K562 (cell line): Measurements from ENCODE around the gene BDH2. TPM values are rescaled to one million over a fixed set of nuclear protein-coding genes. Genes with fewer than 3 reads are reported as not detected.

Experiments
- ATAC-seq: fragments of 200-7000 bp; cut with Tn5 transposase; 3 replicates; pipeline ENCODE4 v1.9.1; 2020; ENCODE audit warnings: moderate library complexity
- BruUV-seq: library from RNA; stranded (reverse); fragments of 400-500 nt; replicated peaks from 2 replicates; lab custom pipeline; 2021; lab: Mats Ljungman, UMichigan
- CTCF ChIA-PET: fragments of 300-600 bp; formaldehyde crosslinking; extraction: SDS; loops from one replicate; lab custom pipeline; 2021; ENCODE audit warnings: low intra/inter-chr PET ratio; lab: Yijun Ruan, JAX
- POLR2A ChIA-PET: fragments of 300-600, 350-650 bp; sonication (Branson Sonifier 250); formaldehyde crosslinking; extraction: SDS; loops from one replicate; lab custom pipeline; 2021; ENCODE audit warnings: antibody characterized with exemption, inconsistent platforms; lab: Yijun Ruan, JAX
- DNase-seq, 4 experiments: peaks; one replicate each; pipeline versions ENCODE4 v3.0.0 to v3.0.0-alpha.2; 2011 to 2018; ENCODE audit warnings: low spot score in 3 of 4, mixed read lengths in 3 of 4; ENCODE audit errors: extremely low read depth in 1 of 4
- FAIRE-seq: peaks from 2 replicates; lab custom pipeline; 2011; peaks lifted over from hg19 to GRCh38; lab: Jason Lieb, UNC
- H2AFZ ChIP-seq: 2 replicates; pipeline ENCODE4 v1.6.0; 2011; ENCODE audit warnings: low read depth, low read length, control low read depth, inconsistent platforms
- H3K27ac ChIP-seq: fragments of 200-600 bp; 3 replicates; pipeline ENCODE4 v1.8.0; 2011; ENCODE audit warnings: low read depth, mild to moderate bottlenecking, control low read depth, inconsistent platforms, low read length, moderate library complexity, mixed read lengths; ENCODE audit errors: extremely low read depth
- H3K27me3 ChIP-seq, 2 experiments: fragments of 300-600 bp in 1 of 2; 2 replicates in 1 of 2; 3 replicates in 1 of 2; pipeline versions ENCODE4 v1.6.0 to v1.8.0; 2011; ENCODE audit warnings: inconsistent platforms in 2 of 2, low read length in 2 of 2, mild to moderate bottlenecking in 1 of 2, mixed read lengths in 1 of 2, moderate library complexity in 1 of 2; ENCODE audit not compliant: control insufficient read depth in 2 of 2, insufficient read depth in 2 of 2
- H3K36me3 ChIP-seq: fragments of 300-600 bp; 3 replicates; pipeline ENCODE4 v1.8.0; 2011; ENCODE audit warnings: mild to moderate bottlenecking, low read length, inconsistent platforms; ENCODE audit not compliant: control insufficient read depth, insufficient read depth
- H3K4me1 ChIP-seq, 2 experiments: fragments of 200-600 bp in 1 of 2; replicated peaks in 1 of 2; 2 replicates in 1 of 2; 3 replicates in 1 of 2; pipeline versions ENCODE4 v1.5.1 to v1.8.0; 2011; ENCODE audit warnings: inconsistent platforms in 2 of 2, low read length in 2 of 2, mild to moderate bottlenecking in 1 of 2, mixed read lengths in 1 of 2, moderate library complexity in 1 of 2; ENCODE audit not compliant: control insufficient read depth in 2 of 2, insufficient read depth in 2 of 2
- H3K4me2 ChIP-seq: 2 replicates; pipeline ENCODE4 v1.6.1; 2011; ENCODE audit warnings: low read length, control low read depth, inconsistent platforms, mixed read lengths; ENCODE audit not compliant: insufficient read depth
- H3K4me3 ChIP-seq: fragments of 200-600 bp; sonication (generic), shearing (Covaris generic); 2 replicates; pipeline ENCODE4 v1.5.1; 2016; ENCODE audit warnings: control low read depth, inconsistent platforms
- H3K79me2 ChIP-seq: fragments of 200-600 bp; 3 replicates; pipeline ENCODE4 v1.8.0; 2011; ENCODE audit warnings: low read length, inconsistent platforms; ENCODE audit not compliant: control insufficient read depth, insufficient read depth
- H3K9ac ChIP-seq, 2 experiments: 2 replicates each; pipeline versions ENCODE4 v1.6.0 to v1.6.1; 2011; ENCODE audit warnings: low read depth in 2 of 2, low read length in 2 of 2, control low read depth in 1 of 2, inconsistent platforms in 1 of 2, mild to moderate bottlenecking in 1 of 2, mixed read lengths in 1 of 2; ENCODE audit not compliant: insufficient read depth in 1 of 2
- H3K9me1 ChIP-seq: one replicate; pipeline ENCODE4 v1.6.0; 2011; ENCODE audit warnings: inconsistent platforms, mild to moderate bottlenecking, low read length, moderate library complexity; ENCODE audit not compliant: control insufficient read depth, insufficient read depth
- H3K9me3 ChIP-seq: replicated peaks from 2 replicates; pipeline ENCODE4 v1.5.1; 2011; ENCODE audit warnings: low read depth, low read length, inconsistent platforms; ENCODE audit not compliant: control insufficient read depth, insufficient read depth
- H4K20me1 ChIP-seq: replicated peaks from 2 replicates; pipeline ENCODE4 v1.6.1; 2011; ENCODE audit warnings: low read length, inconsistent platforms, mixed read lengths; ENCODE audit not compliant: control insufficient read depth, insufficient read depth
- ARID4B ChIP-seq: sonication (generic); formaldehyde crosslinking; IDR thresholded peaks from 2 replicates; pipeline ENCODE4 v1.8.0; 2022; ENCODE audit warnings: mild to moderate bottlenecking, missing genetic modification reagents
- BRF2 ChIP-seq: IDR thresholded peaks from 3 replicates; pipeline ENCODE4 v1.6.1; 2011; ENCODE audit warnings: borderline replicate concordance, mild to moderate bottlenecking; ENCODE audit not compliant: insufficient read length, insufficient read depth
- CTCF ChIP-seq, 3 experiments: IDR thresholded peaks in 2 of 3; conservative IDR thresholded peaks in 1 of 3; 2 replicates each; pipeline ENCODE4 v1.5.1; 2011 to 2012; ENCODE audit warnings: low read length in 3 of 3, mild to moderate bottlenecking in 3 of 3, control low read depth in 2 of 3, improper control_type of control experiment in 1 of 3, inconsistent platforms in 1 of 3, low read depth in 1 of 3, mixed read lengths in 1 of 3, moderate library complexity in 1 of 3; ENCODE audit not compliant: insufficient read depth in 2 of 3
- DACH1 ChIP-seq: fragments of 450-650 bp; IDR thresholded peaks from 2 replicates; pipeline ENCODE4 v1.6.1; 2018; ENCODE audit not compliant: partially characterized antibody
- HNRNPLL ChIP-seq: fragments of 200-400 bp; formaldehyde crosslinking; IDR thresholded peaks from 2 replicates; pipeline ENCODE4 v1.6.1; 2017; ENCODE audit warnings: low read length, low read depth, mild to moderate bottlenecking; ENCODE audit not compliant: poor library complexity, severe bottlenecking
- MEIS2 ChIP-seq: fragments of 450-650 bp; IDR thresholded peaks from 2 replicates; pipeline ENCODE4 v1.6.1; 2014; ENCODE audit warnings: mild to moderate bottlenecking; ENCODE audit not compliant: partially characterized antibody
- RAD21 ChIP-seq, 2 experiments: fragments of 250-450 bp in 1 of 2; fragments of 450-650 bp in 1 of 2; sonication (Bioruptor Pico) in 1 of 2; formaldehyde crosslinking in 1 of 2; IDR thresholded peaks in 1 of 2; conservative IDR thresholded peaks in 1 of 2; 2 replicates each; pipeline versions ENCODE4 v1.4.0 to v1.8.0; 2020 to 2022; ENCODE audit warnings: mild to moderate bottlenecking in 2 of 2, moderate library complexity in 1 of 2
- RBBP5 ChIP-seq: fragments of 200-600 bp; sonication (generic); IDR thresholded peaks from 2 replicates; pipeline ENCODE4 v1.6.1; 2012; ENCODE audit warnings: borderline replicate concordance, mild to moderate bottlenecking, low read length, control low read depth, inconsistent platforms; ENCODE audit not compliant: insufficient read depth, poor library complexity, severe bottlenecking
- SMC3 ChIP-seq: conservative IDR thresholded peaks from 2 replicates; pipeline ENCODE4 v1.6.1; 2011; ENCODE audit warnings: low read depth, low read length, improper control_type of control experiment; ENCODE audit not compliant: insufficient read depth
- ZNF347 ChIP-seq: fragments of 450-650 bp; formaldehyde crosslinking; IDR thresholded peaks from 2 replicates; pipeline ENCODE4 v1.4.0; 2020; ENCODE audit warnings: low read depth, mild to moderate bottlenecking, moderate library complexity
- ZNF583 ChIP-seq: fragments of 250-450 bp; sonication (Bioruptor Pico); IDR thresholded peaks from 2 replicates; pipeline ENCODE4 v1.4.0; 2020
- ZNF77 ChIP-seq: fragments of 250-450 bp; sonication (Bioruptor Pico); IDR thresholded peaks from 2 replicates; pipeline ENCODE4 v1.5.0; 2020
- WGBS: fragments of 100-300 bp; shearing (Covaris generic); methylation state at CpG from one replicate; pipeline ENCODE4 v1.1.6; 2016; ENCODE audit warnings: low coverage, mixed read lengths; ENCODE audit not compliant: insufficient coverage; ENCODE audit errors: missing lambda C conversion rate; 5-methylcytosine and 5-hydroxymethylcytosine counted together
- in situ Hi-C: fragments of 300-500 bp; cut with MboI; formaldehyde crosslinking; loops from 4 replicates; pipeline ENCODE4 v1.15.0; 2018; ENCODE audit warnings: inconsistent platforms, mixed read lengths
- intact Hi-C: fragments of 100-400 bp; cut with micrococcal nuclease; formaldehyde crosslinking; loops from 2 replicates; pipeline ENCODE4 v1.14.2; 2022
- polyA plus RNA-seq, 8 experiments: library from polyadenylated mRNA; depleted of rRNA in 4 of 8; stranded (reverse) in 5 of 8; unstranded in 3 of 8; fragments of >200 nt; fragmentation: Nextera tagmentation in 2 of 8; fragmentation: Illumina TruSeq in 1 of 8; extraction: Ambion mirVana in 2 of 8; extraction: Trizol in 1 of 8; gene quantifications; 2 replicates each; pipeline versions ENCODE4 v1.2.1 to v1.2.3, GENCODE V29; 2011 to 2014; ENCODE audit warnings: inconsistent platforms in 1 of 8, missing spikeins in 1 of 8
- total RNA-seq, 7 experiments: library from RNA; depleted of rRNA in 6 of 7; stranded (reverse); fragments of >200 nt in 6 of 7; fragmentation: Illumina TruSeq in 2 of 7; extraction: Trizol in 2 of 7; gene quantifications; 2 replicates each; pipeline versions ENCODE4 v1.2.1 to v1.2.3, GENCODE V29; 2011 to 2021; ENCODE audit warnings: low replicate concordance in 1 of 7

Gene BDH2
- total and polyA plus RNA-seq, 9 of the 15 experiments (the other 6 are each of a cell fraction or from before 2014, with no cell fraction given): 4.9 to 17.9 (median 9.1) TPM

GRCh38 chr4:103092245-103092644 lies 7.4 kb downstream of the BDH2 start (continued):
- TF ChIP-seq ARID4B (no peak), ZNF583 (no peak), RBBP5 (no peak)

GRCh38 chr4:103091601-103092223 lies 7.9 kb downstream of the BDH2 start:
- no peaks in the 10 kb centered on the region for H4K20me1 ChIP-seq
- H3K4me3 ChIP-seq: no peak overlapping the region
- WGBS: 4% methylated on average over 3 of the region's 3 CpGs
- H3K9me3 ChIP-seq: no peaks in the 10 kb centered on the region
- in situ Hi-C loops: no loop called here
- no peak overlapping the region for H3K9ac ChIP-seq
- no peaks in the 10 kb centered on the region for H3K79me2 ChIP-seq
- no peaks in the 10 kb centered on the region for H3K36me3 ChIP-seq
- H3K27me3 ChIP-seq: no peaks in the 10 kb centered on the region
- POLR2A ChIA-PET: interaction anchor here (0.6 kb wide), 1 partner anchor 493 kb away, joined by 5 read pairs; no protein-coding TSS in a partner anchor
- H3K4me1 ChIP-seq: no peaks in the 10 kb centered on the region
- peak; percentile 19 to 72 (median 24) for DNase-seq
- intact Hi-C loops: loop anchor here (1.0 to 10.0 kb wide), 7 partner anchors 45 to 837 kb away; partner anchors contain the start of genes CISD2 and SLC39A8
- FAIRE-seq: peak; percentile 88
- H3K27ac ChIP-seq: no peak overlapping the region
- H3K4me2 ChIP-seq: no peak overlapping the region
- H2AFZ ChIP-seq: no peak overlapping the region
- CTCF ChIA-PET: interaction anchor here (0.7 to 1.7 kb wide), 5 partner anchors 45 to 746 kb away, joined by 3 to 12 read pairs (median 7); no protein-coding TSS in a partner anchor
- peak; percentile 76 for ATAC-seq
- no TSS peak for BruUV-seq
- H3K9me1 ChIP-seq: no peaks in the 10 kb centered on the region
- TF ChIP-seq CTCF (IDR thresholded peaks at IDR 0.05 in 2 of 3, conservative IDR thresholded peaks at IDR 0.05 in 1 of 3; ENCODE audit: insufficient read depth in 2 of 3, low read depth in 1 of 3, low read length in 3 of 3): peak; percentile 62 to 89 (median 71)
- TF ChIP-seq ZNF347: no peak
- TF ChIP-seq SMC3: peak; percentile 69; the same call in 1 of the 2 replicates
- no peak for TF ChIP-seq ZNF77 (CRISPR knock-in tag)
- no peak for TF ChIP-seq HNRNPLL
- TF ChIP-seq RAD21 (CRISPR knock-in tag; conservative IDR thresholded peaks at IDR 0.05 in 1 of 2, IDR thresholded peaks at IDR 0.05 in 1 of 2): peak; percentile 70 to 74
- TF ChIP-seq MEIS2: no peak
- no peak for TF ChIP-seq BRF2
- no peak for TF ChIP-seq DACH1
